Epithelial cell of esophagus (primary cell): ENCODE results near the gene GALNT12.

Experiments
- DNase-seq: peaks from one replicate; pipeline ENCODE4 v3.0.0; 2010; ENCODE audit warnings: low read depth
- H3K4me3 ChIP-seq: 2 replicates; pipeline ENCODE4 v1.5.1; 2011; ENCODE audit warnings: mild to moderate bottlenecking, low read length, control low read depth
- TF ChIP-seq, protein P1 (sequence below): IDR thresholded peaks from 2 replicates; pipeline ENCODE4 v1.5.1; 2011; ENCODE audit warnings: low read depth, mild to moderate bottlenecking, low read length, control low read depth, inconsistent platforms; ENCODE audit not compliant: insufficient read depth; ENCODE audit errors: missing control alignments

Gene GALNT12

DNA sequence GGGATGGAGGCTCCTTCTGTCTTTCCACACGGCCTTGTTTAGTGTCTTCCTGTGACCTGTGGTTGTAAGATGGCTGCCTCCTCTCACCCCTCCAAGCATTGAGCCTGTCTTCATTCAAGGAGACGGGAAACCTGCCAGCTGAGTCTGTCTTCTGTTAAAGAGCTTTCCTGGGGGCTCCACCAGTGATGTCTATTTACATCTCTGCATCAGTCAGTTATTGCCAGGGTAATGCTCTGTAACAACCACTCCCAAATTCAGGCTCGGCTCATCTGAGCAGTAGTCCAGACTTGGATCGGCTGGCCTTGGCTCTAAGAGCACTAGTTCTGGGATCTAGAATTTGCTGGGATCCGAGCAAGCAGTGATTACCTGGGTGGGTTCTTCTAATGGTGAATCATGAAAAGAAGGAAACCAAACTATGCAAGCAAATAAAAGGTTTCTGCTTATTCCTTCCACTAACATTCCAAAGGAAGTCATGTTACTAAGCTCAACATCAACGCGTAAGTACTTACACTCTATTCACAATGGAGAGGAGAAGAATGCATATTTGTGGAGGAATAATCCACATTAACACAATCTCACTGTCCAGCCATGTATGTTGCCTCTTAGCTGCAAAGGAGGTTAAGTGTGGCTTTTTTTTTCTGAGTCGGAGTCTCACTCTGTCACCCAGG, 61.7 kb downstream of the GALNT12 start:
- H3K4me3 ChIP-seq: no peak overlapping the region
- DNase-seq: no peak
- TF ChIP-seq, protein P1, sequence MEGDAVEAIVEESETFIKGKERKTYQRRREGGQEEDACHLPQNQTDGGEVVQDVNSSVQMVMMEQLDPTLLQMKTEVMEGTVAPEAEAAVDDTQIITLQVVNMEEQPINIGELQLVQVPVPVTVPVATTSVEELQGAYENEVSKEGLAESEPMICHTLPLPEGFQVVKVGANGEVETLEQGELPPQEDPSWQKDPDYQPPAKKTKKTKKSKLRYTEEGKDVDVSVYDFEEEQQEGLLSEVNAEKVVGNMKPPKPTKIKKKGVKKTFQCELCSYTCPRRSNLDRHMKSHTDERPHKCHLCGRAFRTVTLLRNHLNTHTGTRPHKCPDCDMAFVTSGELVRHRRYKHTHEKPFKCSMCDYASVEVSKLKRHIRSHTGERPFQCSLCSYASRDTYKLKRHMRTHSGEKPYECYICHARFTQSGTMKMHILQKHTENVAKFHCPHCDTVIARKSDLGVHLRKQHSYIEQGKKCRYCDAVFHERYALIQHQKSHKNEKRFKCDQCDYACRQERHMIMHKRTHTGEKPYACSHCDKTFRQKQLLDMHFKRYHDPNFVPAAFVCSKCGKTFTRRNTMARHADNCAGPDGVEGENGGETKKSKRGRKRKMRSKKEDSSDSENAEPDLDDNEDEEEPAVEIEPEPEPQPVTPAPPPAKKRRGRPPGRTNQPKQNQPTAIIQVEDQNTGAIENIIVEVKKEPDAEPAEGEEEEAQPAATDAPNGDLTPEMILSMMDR: no peak

DNA sequence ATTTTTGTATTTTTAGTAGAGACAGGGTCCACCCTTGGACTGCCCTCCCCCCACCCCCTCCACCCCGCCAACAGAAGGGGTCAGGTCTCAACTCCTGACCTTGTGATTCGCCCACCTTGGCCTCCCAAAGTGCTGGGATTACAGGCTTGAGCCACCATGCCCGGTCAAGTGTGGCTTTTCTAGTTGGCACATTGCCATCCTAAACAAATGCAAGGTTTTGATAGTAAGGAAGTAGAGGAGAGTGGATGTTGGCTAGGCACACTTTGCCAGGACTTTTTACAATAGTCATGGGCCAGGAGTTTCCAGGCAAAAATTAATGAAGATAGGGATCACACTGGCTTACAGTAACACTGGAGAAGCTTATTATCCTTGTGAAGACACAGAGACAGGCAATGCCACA, 62.4 kb downstream of the GALNT12 start:
- TF ChIP-seq, protein P1: no peak
- no peak overlapping the region for H3K4me3 ChIP-seq
- no peak for DNase-seq

DNA sequence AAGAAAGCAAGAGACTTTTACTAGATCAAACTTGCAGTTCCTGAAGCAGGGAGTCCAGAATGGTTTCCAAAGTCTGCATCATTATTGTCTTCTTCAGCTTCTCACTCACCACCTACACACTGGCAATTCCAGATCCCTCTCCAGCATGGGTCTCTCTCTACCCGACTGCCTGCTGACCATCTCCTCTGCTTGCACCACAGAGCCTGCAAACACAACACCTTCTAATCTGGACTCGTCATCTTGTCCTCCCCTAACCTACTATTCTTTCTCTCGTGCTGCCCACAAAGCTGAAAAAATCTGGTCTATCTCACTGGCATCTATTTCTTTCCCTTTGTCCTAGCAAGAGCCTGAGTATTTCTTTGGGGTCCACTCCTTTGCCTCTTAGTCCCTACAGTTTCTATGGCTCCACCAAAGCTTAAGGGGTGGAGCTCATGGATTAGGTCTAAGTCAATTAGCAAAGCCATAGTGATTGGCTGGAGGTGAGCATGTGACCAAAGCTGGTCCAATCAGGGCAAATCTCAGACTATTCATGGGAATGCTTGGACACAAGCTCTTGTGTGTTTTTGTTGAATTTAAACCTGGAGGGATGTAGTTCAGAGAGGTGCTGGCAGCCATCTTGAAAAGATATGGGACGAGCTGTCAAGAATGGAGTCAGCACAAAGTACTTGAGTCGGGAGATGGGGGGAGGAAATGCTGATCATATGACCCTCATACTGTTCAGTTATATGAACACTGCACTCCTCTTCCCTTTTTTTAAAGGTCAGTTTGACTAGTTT, 63.5 kb downstream of the GALNT12 start:
- H3K4me3 ChIP-seq: no peak overlapping the region
- TF ChIP-seq, protein P1: no peak
- no peak for DNase-seq

DNA sequence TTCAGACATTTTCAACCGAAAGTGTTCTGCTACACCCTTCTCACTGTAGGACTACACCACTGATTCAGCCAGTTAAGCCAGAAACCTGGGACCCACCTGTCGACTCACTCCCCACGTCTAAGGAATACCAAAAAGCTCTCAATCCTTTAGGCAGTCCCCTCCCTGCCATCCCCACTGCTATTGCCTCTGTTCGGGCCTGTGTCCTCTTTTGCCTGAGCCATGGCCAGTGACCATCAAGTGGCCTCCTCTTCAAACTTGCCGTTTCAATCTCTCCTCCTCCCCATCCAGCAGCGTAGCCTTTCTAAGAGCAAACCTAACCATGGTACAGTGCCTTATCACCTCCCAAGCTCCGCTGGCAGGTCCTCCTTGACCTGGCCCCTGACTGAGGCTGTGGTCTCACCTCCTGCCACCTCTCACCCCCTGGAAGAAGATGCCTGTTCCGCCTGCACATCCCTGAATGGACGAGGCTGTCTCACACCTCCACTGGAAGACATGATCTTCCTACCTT, 64.1 kb downstream of the GALNT12 start:
- H3K4me3 ChIP-seq: no peak overlapping the region
- no peak for DNase-seq
- TF ChIP-seq, protein P1: no peak

DNA sequence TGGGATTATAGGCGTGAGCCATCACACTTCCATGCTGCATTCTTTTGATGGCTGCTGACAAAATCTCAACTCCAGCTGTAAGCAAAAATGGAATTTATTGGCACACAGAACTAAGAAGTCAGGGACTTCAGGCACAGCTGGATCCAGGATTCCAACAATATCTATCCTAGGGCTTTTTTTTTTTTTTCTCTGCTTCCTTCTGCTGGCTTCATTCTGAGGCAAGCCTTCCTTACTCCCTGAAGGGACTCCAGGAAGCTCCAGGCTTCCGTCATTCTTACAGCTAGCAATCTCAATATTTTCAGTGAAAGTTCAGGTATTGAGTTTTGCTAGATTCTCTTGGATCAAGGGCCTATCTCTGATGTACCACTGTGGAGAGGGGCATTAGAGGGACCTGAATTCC, 66.1 kb downstream of the GALNT12 start:
- TF ChIP-seq, protein P1: no peak
- no peak for DNase-seq
- H3K4me3 ChIP-seq: no peak overlapping the region

DNA sequence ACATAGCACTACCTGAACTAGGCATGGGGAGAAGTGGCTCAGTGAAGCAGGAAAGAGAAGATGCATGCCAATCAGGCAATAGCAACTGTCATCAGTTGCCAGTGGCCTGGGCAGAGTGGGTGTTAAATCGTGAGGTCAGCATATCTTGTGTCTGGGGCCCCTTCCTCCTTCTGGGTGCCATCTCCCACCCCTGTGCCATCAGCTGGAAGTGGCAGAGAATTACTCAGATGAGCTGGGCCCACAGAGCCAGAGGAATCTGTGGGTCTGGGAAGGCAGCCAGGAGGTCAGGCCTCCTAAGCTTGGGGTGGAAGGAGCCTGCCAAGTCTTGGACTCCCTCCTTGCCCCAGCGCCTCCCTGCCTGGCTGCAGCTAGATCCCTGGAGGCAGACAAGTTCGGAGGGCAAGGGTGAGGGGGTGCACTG, 66.5 kb downstream of the GALNT12 start:
- no peak for DNase-seq
- no peak overlapping the region for H3K4me3 ChIP-seq
- TF ChIP-seq, protein P1: no peak
